Fibroblast of mammary gland (primary cell): ENCODE data around the gene SLC10A6.
A peak's percentile ranks its signal among the peaks of the same experiment; 100 is the strongest.

ENCODE experiments used
- DNase-seq: peaks from one replicate; pipeline ENCODE4 v3.0.0-alpha.2; 2010; ENCODE audit warnings: low read depth
- H3K4me3 ChIP-seq: 2 replicates; pipeline ENCODE4 v1.5.1; 2011; ENCODE audit warnings: low read depth, mild to moderate bottlenecking, low read length, moderate library complexity; ENCODE audit not compliant: control insufficient read depth
- CTCF ChIP-seq: conservative IDR thresholded peaks from 2 replicates; pipeline ENCODE4 v1.5.1; 2011; ENCODE audit warnings: low read depth, low read length, inconsistent platforms; ENCODE audit not compliant: control insufficient read depth, insufficient read depth

Gene SLC10A6

GRCh38 chr4:86872135-86872534 lies 23.0 kb upstream of the SLC10A6 start:
- TF ChIP-seq CTCF = no peak
- no peak for DNase-seq
- H3K4me3 ChIP-seq = no peak overlapping the region

GRCh38 chr4:86870442-86871069 lies 21.4 kb upstream of the SLC10A6 start:
- no peak for TF ChIP-seq CTCF
- no peak for DNase-seq
- H3K4me3 ChIP-seq = no peak overlapping the region

GRCh38 chr4:86857341-86858052 lies 8.3 kb upstream of the SLC10A6 start:
- DNase-seq = no peak
- TF ChIP-seq CTCF = no peak
- H3K4me3 ChIP-seq = no peak overlapping the region

GRCh38 chr4:86856896-86857295 lies 7.7 kb upstream of the SLC10A6 start:
- no peak for TF ChIP-seq CTCF
- no peak for DNase-seq
- no peak overlapping the region for H3K4me3 ChIP-seq

- no peak overlapping the region for H3K4me3 ChIP-seq
- peak; percentile 63 for DNase-seq
- no peak for TF ChIP-seq CTCF
These were observed 6.4 kb upstream of the SLC10A6 start for GRCh38 chr4:86855572-86855971.

GRCh38 chr4:86853209-86853608 lies 4.0 kb upstream of the SLC10A6 start:
- DNase-seq = no peak
- TF ChIP-seq CTCF = no peak
- no peak overlapping the region for H3K4me3 ChIP-seq

GRCh38 chr4:86848136-86848535 lies 1.0 kb downstream of the SLC10A6 start:
- no peak overlapping the region for H3K4me3 ChIP-seq
- no peak for TF ChIP-seq CTCF
- DNase-seq = no peak
